ENCODE results near the gene PKN1. TPM values are rescaled to one million over a fixed set of nuclear protein-coding genes. Genes with fewer than 3 reads are reported as not detected.
"Not testable (repeated sequence)": the region's sequence is repeated elsewhere in the genome, so short reads cannot be mapped to it uniquely, and the experiment has no call there.

The PKN1 gene
- total RNA-seq, 3 donors from 2014 or later (not counting 1 experiment from before 2014, with no cell fraction given), result 323 to 351 (median 350) TPM

- intact Hi-C loops (cut with micrococcal nuclease), result no loop called here
- H3K36me3 Mint-ChIP-seq, result no peaks in the 10 kb centered on the region
- Histone ChIP-seq H3K27me3 (ENCODE audit: control insufficient read depth, insufficient read depth, low read length) (no peaks in the 10 kb centered on the region), H3K4me3 (ENCODE audit: low read length) (no peak overlapping the region), H3K9me3 (ENCODE audit: control insufficient read depth, insufficient read depth, low read length) (no peaks in the 10 kb centered on the region), H3K27ac (ENCODE audit: low read length) (no peak overlapping the region), H3K36me3 (ENCODE audit: control insufficient read depth, insufficient read depth, low read length) (peaks cover 88% of the 10 kb centered on the region), H3K4me1 (ENCODE audit: control insufficient read depth, insufficient read depth, low read length) (peaks cover 22% of the 10 kb centered on the region)
- H3K4me3 Mint-ChIP-seq, result peak overlapping the region; percentile 59
- H3K4me1 Mint-ChIP-seq, result peaks cover 22 to 48% of the 10 kb centered on the region in 2 donors
- TF ChIP-seq CTCF (IDR thresholded peaks at IDR 0.05), result no peak
- H3K27ac Mint-ChIP-seq, result peak overlapping the region; percentile 87 to 92
- no peaks in the 10 kb centered on the region for H3K27me3 Mint-ChIP-seq (ENCODE audit: low read depth in 2 of 2)
- no peaks in the 10 kb centered on the region for H3K9me3 Mint-ChIP-seq
- DNase-seq, result no peak
- ATAC-seq, result no peak
- WGBS (ENCODE audit: insufficient coverage), result 82% methylated on average over 11 of the region's 11 CpGs
These were observed 32.1 kb upstream of the PKN1 start for GRCh38 chr19:14400951-14401431.

GRCh38 chr19:14401468-14402195 lies 31.5 kb upstream of the PKN1 start:
- DNase-seq, result peak; percentile 20 to 30
- WGBS (ENCODE audit: insufficient coverage), result 95% methylated on average over 18 of the region's 18 CpGs
- intact Hi-C loops (cut with micrococcal nuclease), result no loop called here

GRCh38 chr19:14402332-14403144 lies 30.6 kb upstream of the PKN1 start:
- Histone ChIP-seq H3K9me3 (ENCODE audit: control insufficient read depth, insufficient read depth, low read length) (no peaks in the 10 kb centered on the region), H3K27ac (ENCODE audit: low read length) (no peak overlapping the region), H3K4me1 (ENCODE audit: control insufficient read depth, insufficient read depth, low read length) (peaks cover 30% of the 10 kb centered on the region), H3K27me3 (ENCODE audit: control insufficient read depth, insufficient read depth, low read length) (no peaks in the 10 kb centered on the region), H3K36me3 (ENCODE audit: control insufficient read depth, insufficient read depth, low read length) (peaks cover 87% of the 10 kb centered on the region), H3K4me3 (ENCODE audit: low read length) (no peak overlapping the region)
- no peaks in the 10 kb centered on the region for H3K27me3 Mint-ChIP-seq (ENCODE audit: low read depth in 2 of 2)
- H3K36me3 Mint-ChIP-seq, result no peaks in the 10 kb centered on the region
- WGBS (ENCODE audit: insufficient coverage), result 92% methylated on average over 26 of the region's 26 CpGs
- H3K27ac Mint-ChIP-seq, result peak overlapping the region; percentile 87 to 92
- intact Hi-C loops (cut with micrococcal nuclease), result no loop called here
- no peaks in the 10 kb centered on the region for H3K9me3 Mint-ChIP-seq
- H3K4me3 Mint-ChIP-seq, result peak overlapping the region; percentile 45
- peaks cover 28 to 50% of the 10 kb centered on the region in 2 donors for H3K4me1 Mint-ChIP-seq
- TF ChIP-seq CTCF (IDR thresholded peaks at IDR 0.05), result no peak
- ATAC-seq (no peak), DNase-seq (peak; percentile 38 to 52)

More at GRCh38 chr19:14401468-14402195, 31.5 kb upstream of the PKN1 start:
- Mint-ChIP-seq H3K27me3 (ENCODE audit: low read depth in 2 of 2) (no peaks in the 10 kb centered on the region), H3K4me3 (peak overlapping the region; percentile 59), H3K27ac (peak overlapping the region; percentile 87 to 92), H3K36me3 (no peaks in the 10 kb centered on the region), H3K9me3 (no peaks in the 10 kb centered on the region), H3K4me1 (peaks cover 28 to 48% of the 10 kb centered on the region in 2 donors)
- H3K36me3 ChIP-seq (ENCODE audit: control insufficient read depth, insufficient read depth, low read length), result peaks cover 87% of the 10 kb centered on the region
- no peak for TF ChIP-seq CTCF (IDR thresholded peaks at IDR 0.05)
- H3K4me3 ChIP-seq (ENCODE audit: low read length), result no peak overlapping the region
- H3K4me1 ChIP-seq (ENCODE audit: control insufficient read depth, insufficient read depth, low read length), result peaks cover 27% of the 10 kb centered on the region
- H3K9me3 ChIP-seq (ENCODE audit: control insufficient read depth, insufficient read depth, low read length), result no peaks in the 10 kb centered on the region
- H3K27ac ChIP-seq (ENCODE audit: low read length), result no peak overlapping the region
- H3K27me3 ChIP-seq (ENCODE audit: control insufficient read depth, insufficient read depth, low read length), result no peaks in the 10 kb centered on the region
- no peak for ATAC-seq

GRCh38 chr19:14403145-14403930 lies 29.8 kb upstream of the PKN1 start:
- H3K36me3 Mint-ChIP-seq; intact Hi-C loops (cut with micrococcal nuclease); ATAC-seq; H3K27ac ChIP-seq (ENCODE audit: low read length); H3K9me3 Mint-ChIP-seq; H3K27me3 ChIP-seq (ENCODE audit: control insufficient read depth, insufficient read depth, low read length); H3K9me3 ChIP-seq (ENCODE audit: control insufficient read depth, insufficient read depth, low read length); H3K4me3 ChIP-seq (ENCODE audit: low read length); H3K27me3 Mint-ChIP-seq (ENCODE audit: low read depth in 2 of 2); H3K4me3 Mint-ChIP-seq: not testable (repeated sequence)
- Mint-ChIP-seq H3K4me1 (peaks cover 26 to 50% of the 10 kb centered on the region in 2 donors), H3K27ac (peak overlapping the region; percentile 92)
- peaks cover 90% of the 10 kb centered on the region for H3K36me3 ChIP-seq (ENCODE audit: control insufficient read depth, insufficient read depth, low read length)
- WGBS (ENCODE audit: insufficient coverage), result 95% methylated on average over 12 of the region's 15 CpGs
- peak in 1 of 2 donors; percentile 21 for DNase-seq
- H3K4me1 ChIP-seq (ENCODE audit: control insufficient read depth, insufficient read depth, low read length), result peaks cover 36% of the 10 kb centered on the region
